Neuron (in vitro differentiated cells): ENCODE results near the gene CAPN3.

Source experiments
- H2AFZ ChIP-seq: one replicate; pipeline ENCODE4 v1.6.1; 2013; ENCODE audit warnings: low read depth, mild to moderate bottlenecking, inconsistent platforms, low read length, moderate library complexity
- H3K27me3 ChIP-seq: one replicate; pipeline ENCODE4 v1.6.1; 2013; ENCODE audit warnings: low read length; ENCODE audit not compliant: insufficient read depth
- H3K36me3 ChIP-seq: one replicate; pipeline ENCODE4 v1.6.1; 2013; ENCODE audit warnings: low read length; ENCODE audit not compliant: insufficient read depth
- H3K4me1 ChIP-seq: one replicate; pipeline ENCODE4 v1.6.1; 2013; ENCODE audit warnings: low read length; ENCODE audit not compliant: insufficient read depth
- H3K4me3 ChIP-seq: 2 replicates; pipeline ENCODE4 v1.5.1; 2013; ENCODE audit warnings: mild to moderate bottlenecking, low read length, moderate library complexity
- H3K9me3 ChIP-seq: one replicate; pipeline ENCODE4 v1.6.1; 2013; ENCODE audit warnings: low read length

The CAPN3 gene

DNA sequence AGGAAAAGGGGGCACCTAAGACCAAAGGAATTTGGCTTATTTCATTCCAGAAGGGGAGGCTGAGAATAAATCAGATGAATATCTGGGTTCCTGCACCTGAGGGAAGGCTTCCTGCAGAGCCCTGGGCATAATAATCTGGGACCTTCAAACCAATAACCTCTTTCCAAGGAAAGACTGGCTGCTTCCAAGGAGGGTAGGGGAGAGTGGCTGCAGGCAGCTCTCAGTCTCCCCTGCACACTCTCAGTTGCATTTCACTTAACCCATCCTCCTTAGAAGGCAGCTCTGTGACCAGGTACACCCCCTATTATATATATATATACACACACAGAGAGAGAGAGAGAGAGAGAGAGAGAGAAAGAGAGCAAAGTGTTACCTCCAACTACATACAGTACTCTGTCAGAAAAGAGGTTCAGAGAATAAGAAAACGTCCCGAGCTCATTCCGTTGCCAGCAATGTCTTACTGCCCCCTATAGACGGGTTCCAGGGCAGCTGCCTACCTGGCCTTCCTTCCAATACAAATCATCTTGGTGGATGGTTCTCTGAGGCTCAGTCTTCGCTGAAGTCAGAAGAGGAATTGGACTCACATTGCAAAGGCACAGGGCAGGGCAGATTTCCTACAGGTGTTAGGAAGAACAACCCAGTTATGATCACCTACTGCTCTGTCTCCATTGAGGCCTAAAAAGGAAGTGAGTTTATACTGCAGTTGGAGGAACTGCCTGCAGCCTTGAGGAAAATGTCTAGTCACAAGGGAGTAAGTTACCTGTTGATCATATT lies 26.1 kb downstream of the CAPN3 start:
- Histone ChIP-seq H3K4me1 (no peaks in the 10 kb centered on the region), H3K9me3 (no peaks in the 10 kb centered on the region), H2AFZ (no peak overlapping the region), H3K27me3 (no peaks in the 10 kb centered on the region), H3K4me3 (no peak overlapping the region), H3K36me3 (no peaks in the 10 kb centered on the region)

DNA sequence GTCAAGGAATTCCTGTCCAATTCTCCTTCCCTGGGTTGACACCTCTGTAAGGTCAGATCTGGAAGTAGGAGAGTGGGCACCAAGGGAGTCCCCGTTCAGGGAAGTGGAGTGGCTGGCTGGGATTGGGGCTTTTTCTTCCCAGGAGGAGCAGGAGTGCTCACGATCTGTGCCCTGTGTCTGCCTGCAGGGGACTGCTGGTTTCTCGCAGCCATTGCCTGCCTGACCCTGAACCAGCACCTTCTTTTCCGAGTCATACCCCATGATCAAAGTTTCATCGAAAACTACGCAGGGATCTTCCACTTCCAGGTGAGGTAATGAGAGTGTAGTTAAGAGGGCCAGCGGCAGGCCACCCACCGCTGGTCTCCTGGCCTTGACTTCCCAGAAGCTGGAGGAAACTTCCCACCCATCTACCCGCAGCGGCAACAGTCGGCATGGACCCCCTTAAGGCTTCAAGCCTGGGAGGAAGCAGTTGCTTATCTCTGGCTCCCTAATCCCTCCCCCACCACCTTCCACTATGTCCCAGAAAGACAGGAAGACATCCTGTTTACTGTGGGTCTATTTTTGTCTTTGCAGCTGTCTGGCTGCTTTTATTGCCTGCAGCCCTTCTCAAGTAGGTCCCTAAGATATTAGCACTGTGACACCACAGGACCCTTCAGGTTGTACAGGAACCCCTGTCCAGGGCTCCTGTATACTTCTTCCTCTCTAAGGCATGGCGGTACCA lies 26.8 kb downstream of the CAPN3 start:
- Histone ChIP-seq H3K4me1 (no peaks in the 10 kb centered on the region), H2AFZ (no peak overlapping the region), H3K4me3 (no peak overlapping the region), H3K36me3 (no peaks in the 10 kb centered on the region), H3K27me3 (no peaks in the 10 kb centered on the region), H3K9me3 (no peaks in the 10 kb centered on the region)

DNA sequence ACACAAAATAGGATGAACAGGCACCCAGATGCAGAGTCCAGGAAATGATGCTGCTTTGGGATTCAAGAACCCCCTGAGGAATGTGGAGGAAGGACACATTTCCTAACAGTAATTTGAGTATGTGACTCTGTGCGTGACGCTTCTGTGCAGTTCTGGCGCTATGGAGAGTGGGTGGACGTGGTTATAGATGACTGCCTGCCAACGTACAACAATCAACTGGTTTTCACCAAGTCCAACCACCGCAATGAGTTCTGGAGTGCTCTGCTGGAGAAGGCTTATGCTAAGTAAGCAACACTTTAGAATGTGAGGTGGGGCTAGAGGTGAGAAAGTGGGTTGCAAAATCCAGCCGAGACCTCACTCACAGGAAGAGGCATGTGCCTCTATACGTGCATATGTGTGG lies 28.3 kb downstream of the CAPN3 start:
- H3K36me3 ChIP-seq = no peaks in the 10 kb centered on the region
- no peaks in the 10 kb centered on the region for H3K9me3 ChIP-seq
- no peak overlapping the region for H3K4me3 ChIP-seq
- H3K4me1 ChIP-seq = no peaks in the 10 kb centered on the region
- H2AFZ ChIP-seq = no peak overlapping the region
- no peaks in the 10 kb centered on the region for H3K27me3 ChIP-seq

DNA sequence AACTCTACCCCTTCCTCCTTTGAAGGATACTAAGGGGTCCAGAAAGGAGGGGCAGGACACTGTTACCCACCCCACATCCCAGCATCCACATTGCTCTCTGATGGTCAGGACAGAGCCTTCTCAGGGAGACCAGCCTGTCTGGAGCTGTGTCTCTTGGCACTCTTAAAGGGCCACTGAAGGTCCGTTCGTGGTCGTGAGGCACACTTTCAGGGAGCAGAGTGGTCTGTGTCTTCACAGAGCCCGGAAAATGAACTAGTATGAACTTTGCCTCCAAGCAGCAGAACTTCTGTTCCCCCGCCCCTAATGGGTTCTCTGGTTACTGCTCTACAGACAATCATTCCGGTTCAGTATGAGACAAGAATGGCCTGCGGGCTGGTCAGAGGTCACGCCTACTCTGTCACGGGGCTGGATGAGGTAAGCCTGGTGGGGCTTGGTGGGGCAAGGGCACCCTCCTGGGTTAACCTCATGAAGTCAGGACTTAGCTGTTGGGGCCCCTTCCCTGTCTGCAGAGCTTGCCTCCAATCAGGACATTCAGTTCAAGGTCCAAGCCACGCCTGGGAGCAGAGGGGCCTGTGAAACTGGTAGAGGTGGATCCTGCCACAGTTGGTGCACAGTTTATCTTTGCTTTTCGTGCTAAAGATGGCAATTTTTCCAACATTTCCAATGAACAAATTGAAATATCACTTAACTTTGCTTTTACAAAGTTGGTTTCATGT lies 33.2 kb downstream of the CAPN3 start:
- Histone ChIP-seq H3K36me3 (no peaks in the 10 kb centered on the region), H3K4me1 (no peaks in the 10 kb centered on the region), H3K27me3 (no peaks in the 10 kb centered on the region), H2AFZ (no peak overlapping the region), H3K4me3 (no peak overlapping the region), H3K9me3 (no peaks in the 10 kb centered on the region)

- Histone ChIP-seq H3K4me1 (no peaks in the 10 kb centered on the region), H3K4me3 (no peak overlapping the region), H3K27me3 (no peaks in the 10 kb centered on the region), H2AFZ (no peak overlapping the region), H3K9me3 (no peaks in the 10 kb centered on the region), H3K36me3 (no peaks in the 10 kb centered on the region)
Measured at GRCh38 chr15:42394106-42394505, 34.8 kb downstream of the CAPN3 start.

GRCh38 chr15:42395838-42396237 lies 36.5 kb downstream of the CAPN3 start:
- H3K4me1 ChIP-seq = no peaks in the 10 kb centered on the region
- no peaks in the 10 kb centered on the region for H3K36me3 ChIP-seq
- H2AFZ ChIP-seq = no peak overlapping the region
- H3K9me3 ChIP-seq = no peaks in the 10 kb centered on the region
- H3K27me3 ChIP-seq = no peaks in the 10 kb centered on the region
- no peak overlapping the region for H3K4me3 ChIP-seq

DNA sequence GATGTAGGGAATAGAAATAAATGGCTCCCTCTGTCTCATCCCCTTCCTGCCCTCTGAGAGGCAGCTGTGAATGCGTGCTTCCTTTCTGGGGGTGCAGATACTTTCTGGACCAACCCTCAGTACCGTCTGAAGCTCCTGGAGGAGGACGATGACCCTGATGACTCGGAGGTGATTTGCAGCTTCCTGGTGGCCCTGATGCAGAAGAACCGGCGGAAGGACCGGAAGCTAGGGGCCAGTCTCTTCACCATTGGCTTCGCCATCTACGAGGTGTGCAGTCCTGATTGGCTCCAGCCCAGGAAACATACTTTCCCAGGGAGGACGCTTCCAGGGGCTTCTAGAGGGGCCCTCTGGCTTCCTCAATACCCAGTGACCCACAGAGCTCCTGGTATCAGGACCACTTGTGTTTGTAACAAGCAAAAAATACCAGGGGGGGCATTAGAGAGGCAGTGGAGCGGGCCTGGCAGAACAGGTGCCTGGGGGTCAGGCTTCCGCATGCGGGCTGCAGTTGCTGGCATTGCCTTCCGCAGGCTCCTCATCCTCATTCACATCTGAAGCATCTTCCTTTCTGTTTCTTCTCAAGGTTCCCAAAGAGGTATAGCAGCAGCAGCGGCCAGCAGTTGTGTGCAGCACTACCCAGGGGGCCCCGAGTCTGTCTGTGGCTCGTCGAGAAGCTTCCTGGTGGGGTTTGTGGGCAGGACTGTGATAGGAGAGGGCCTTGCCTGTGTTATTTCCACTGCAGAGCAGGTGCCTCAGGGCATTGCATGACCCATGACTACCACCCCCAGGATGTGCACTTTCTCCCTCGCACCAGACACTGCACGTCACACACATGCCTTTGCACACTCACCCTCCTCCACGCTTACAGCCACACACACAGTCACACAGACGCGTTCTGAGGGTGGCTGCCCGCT lies 42.5 kb downstream of the CAPN3 start:
- Histone ChIP-seq H2AFZ (no peak overlapping the region), H3K9me3 (no peaks in the 10 kb centered on the region), H3K36me3 (no peaks in the 10 kb centered on the region), H3K27me3 (no peaks in the 10 kb centered on the region), H3K4me3 (no peak overlapping the region), H3K4me1 (no peaks in the 10 kb centered on the region)

DNA sequence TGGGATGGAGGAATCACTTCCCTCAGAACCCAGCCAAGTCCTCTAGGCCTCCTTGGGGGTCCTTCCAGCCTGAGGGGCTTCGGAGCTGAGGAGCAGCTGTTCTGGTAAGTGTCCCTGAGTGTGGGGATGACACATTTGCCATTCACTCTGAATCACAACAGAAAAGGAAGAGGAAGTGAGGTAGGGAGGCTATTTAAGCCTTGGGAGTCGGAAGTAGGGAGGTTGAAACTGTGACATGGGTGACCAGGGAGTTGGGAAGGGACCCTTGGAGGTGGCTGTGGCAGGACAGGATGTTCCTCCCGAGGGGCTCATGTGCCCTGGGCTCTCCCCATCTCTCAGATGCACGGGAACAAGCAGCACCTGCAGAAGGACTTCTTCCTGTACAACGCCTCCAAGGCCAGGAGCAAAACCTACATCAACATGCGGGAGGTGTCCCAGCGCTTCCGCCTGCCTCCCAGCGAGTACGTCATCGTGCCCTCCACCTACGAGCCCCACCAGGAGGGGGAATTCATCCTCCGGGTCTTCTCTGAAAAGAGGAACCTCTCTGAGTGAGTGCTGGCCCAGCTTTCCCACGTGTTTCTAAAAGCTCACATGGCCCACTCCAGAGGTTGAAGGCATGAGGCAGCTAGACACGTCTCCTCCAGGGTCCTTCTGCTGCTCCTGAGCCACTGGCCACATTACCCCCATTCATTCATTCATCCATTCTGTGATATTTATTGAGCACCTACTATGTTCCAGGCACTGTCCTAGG lies 43.3 kb downstream of the CAPN3 start:
- Histone ChIP-seq H3K9me3 (no peaks in the 10 kb centered on the region), H3K27me3 (no peaks in the 10 kb centered on the region), H3K4me3 (no peak overlapping the region), H3K4me1 (no peaks in the 10 kb centered on the region), H3K36me3 (no peaks in the 10 kb centered on the region), H2AFZ (no peak overlapping the region)

DNA sequence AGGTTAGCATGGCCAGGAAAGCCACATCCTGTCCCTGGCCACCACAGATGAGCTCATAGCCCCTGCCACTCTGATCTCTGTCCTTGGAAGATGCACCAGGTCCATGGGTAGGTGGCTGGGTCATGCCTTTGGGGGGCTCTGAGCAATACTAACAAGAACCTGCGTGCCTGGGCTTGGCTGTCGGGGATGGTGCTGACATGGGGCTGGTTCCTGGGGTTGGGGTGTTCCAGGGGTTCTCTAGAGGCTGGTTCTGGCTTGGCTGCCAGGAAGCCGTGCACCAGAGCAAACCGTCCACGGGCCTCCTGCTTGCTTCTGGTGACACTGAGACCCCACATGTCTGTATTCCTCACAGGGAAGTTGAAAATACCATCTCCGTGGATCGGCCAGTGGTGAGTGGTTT lies 44.1 kb downstream of the CAPN3 start:
- Histone ChIP-seq H3K4me1 (no peaks in the 10 kb centered on the region), H3K4me3 (no peak overlapping the region), H3K27me3 (no peaks in the 10 kb centered on the region), H3K9me3 (no peaks in the 10 kb centered on the region), H3K36me3 (no peaks in the 10 kb centered on the region), H2AFZ (no peak overlapping the region)

- Histone ChIP-seq H3K27me3 (no peaks in the 10 kb centered on the region), H3K4me3 (no peak overlapping the region), H3K9me3 (no peaks in the 10 kb centered on the region), H3K36me3 (no peaks in the 10 kb centered on the region), H2AFZ (no peak overlapping the region), H3K4me1 (no peaks in the 10 kb centered on the region)
Measured at GRCh38 chr15:42404461-42405235, 45.3 kb downstream of the CAPN3 start.

- H2AFZ ChIP-seq = no peak overlapping the region
- no peak overlapping the region for H3K4me3 ChIP-seq
- no peaks in the 10 kb centered on the region for H3K9me3 ChIP-seq
- H3K27me3 ChIP-seq = no peaks in the 10 kb centered on the region
- H3K36me3 ChIP-seq = no peaks in the 10 kb centered on the region
- H3K4me1 ChIP-seq = no peaks in the 10 kb centered on the region
Measured at GRCh38 chr15:42405863-42406482, 46.7 kb downstream of the CAPN3 start.
